GM15510 (cell line): Measurements from ENCODE around the gene SLC2A6.
A peak's percentile ranks its signal among the peaks of the same experiment; 100 is the strongest.

Experiments used
- POLR2A ChIP-seq: IDR thresholded peaks from 3 replicates; pipeline ENCODE4 v1.6.1; 2011; ENCODE audit warnings: borderline replicate concordance; ENCODE audit not compliant: insufficient read length; ENCODE audit errors: extremely low read depth

Gene SLC2A6, protein sequence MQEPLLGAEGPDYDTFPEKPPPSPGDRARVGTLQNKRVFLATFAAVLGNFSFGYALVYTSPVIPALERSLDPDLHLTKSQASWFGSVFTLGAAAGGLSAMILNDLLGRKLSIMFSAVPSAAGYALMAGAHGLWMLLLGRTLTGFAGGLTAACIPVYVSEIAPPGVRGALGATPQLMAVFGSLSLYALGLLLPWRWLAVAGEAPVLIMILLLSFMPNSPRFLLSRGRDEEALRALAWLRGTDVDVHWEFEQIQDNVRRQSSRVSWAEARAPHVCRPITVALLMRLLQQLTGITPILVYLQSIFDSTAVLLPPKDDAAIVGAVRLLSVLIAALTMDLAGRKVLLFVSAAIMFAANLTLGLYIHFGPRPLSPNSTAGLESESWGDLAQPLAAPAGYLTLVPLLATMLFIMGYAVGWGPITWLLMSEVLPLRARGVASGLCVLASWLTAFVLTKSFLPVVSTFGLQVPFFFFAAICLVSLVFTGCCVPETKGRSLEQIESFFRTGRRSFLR

DNA sequence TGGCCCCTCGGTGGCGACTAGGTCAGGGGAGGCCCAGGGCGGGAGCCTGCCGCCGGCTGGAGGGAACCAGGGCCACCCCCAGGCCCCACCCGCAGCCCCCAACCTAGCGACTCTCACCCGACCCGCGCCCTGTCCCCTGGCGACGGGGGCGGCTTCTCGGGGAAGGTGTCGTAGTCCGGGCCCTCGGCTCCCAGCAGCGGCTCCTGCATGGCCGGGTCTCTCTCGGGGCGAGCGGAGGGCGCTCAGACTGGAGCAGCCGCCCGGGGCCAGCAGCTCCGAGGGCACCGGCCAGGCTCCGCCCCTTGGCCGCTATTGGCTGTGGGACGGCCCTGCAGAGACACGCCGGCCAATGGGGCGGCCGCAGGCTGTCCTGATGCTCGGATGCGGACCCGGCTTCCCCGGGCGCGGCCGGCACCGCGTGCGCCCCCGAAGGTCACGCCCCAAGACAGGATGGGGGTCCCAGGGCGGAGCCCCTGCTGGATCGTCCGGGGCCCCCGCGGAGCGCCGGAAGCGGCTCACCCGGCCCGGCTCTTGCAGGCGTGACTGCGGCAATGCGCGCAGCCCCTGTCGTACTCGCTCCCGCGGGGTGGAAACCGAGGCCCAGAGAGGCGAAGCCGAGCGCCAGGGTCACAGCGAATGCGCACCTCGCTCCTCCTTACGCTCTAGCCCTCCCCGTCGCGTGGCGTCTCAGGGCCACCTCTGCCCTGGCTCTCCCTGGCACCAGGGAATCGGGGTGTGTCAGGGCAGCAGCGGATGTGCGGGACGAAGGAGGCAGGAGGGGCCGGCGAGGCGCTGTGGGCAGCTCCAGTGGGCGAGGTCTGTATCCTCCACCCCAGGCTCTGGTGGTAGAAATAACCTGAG lies at the start of gene SLC2A6:
TSS of gene SLC2A6 (minus strand) at position 249 of the 861 bp plus-strand sequence. CDS start at position 209, 40 bp downstream.
- peak; percentile 90 for TF ChIP-seq POLR2A

- no peak for TF ChIP-seq POLR2A
These were observed 49.3 kb upstream of the SLC2A6 start for GRCh38 chr9:133528001-133528875.

DNA sequence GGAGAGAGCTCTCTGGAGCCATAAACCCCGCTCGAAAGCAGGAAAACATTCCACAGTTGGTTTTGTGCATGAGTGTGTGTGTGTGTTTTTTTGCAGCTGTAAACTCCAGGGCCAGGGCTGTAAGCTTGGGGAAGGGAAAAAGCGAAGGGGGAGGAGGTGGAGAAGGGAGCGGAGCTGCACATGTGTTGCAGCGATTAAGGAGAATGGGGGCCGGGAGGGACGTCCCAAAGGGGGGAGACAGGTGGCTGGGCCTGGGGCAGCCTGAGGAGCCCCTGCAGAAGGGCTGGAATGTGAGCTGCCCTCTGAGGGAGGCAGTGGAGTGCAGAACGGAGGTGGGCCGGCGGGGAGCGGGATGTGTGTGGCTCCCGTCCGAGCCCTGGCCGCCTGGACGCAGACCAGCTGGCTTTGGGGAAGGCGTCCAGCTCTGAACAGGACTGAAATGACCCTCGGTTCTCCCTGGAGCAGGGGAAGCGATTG lies 48.6 kb upstream of the SLC2A6 start:
- no peak for TF ChIP-seq POLR2A

DNA sequence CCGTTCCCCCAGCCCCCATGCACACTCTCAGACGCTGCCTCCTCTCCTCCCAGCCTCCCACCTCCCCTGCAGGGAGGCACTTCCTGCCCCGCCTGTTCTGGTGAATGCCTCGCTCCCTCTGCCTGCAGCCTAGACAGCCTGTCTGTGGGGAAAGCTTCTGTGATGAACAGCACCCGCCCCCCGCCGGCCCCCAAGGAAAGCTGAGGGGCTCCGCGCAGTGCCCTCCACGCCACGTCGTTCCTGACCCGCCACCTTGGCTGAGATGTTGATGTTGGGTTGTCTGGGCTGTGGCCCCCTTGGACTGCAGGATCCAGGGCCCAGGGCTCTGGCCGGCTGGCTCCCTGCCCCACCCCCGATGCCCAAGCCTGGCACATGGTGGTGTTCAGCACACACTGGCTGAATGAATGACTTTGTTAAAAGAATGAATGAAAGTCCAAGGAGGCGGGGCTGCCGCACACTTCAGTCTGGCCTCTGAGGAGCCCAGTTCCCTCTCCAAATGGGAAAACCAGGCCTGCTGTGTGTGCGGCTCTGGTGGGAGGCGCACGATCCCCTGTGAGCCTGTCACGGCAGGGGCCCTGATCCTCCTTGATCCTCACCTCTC lies 47.9 kb upstream of the SLC2A6 start:
- TF ChIP-seq POLR2A, result no peak

DNA sequence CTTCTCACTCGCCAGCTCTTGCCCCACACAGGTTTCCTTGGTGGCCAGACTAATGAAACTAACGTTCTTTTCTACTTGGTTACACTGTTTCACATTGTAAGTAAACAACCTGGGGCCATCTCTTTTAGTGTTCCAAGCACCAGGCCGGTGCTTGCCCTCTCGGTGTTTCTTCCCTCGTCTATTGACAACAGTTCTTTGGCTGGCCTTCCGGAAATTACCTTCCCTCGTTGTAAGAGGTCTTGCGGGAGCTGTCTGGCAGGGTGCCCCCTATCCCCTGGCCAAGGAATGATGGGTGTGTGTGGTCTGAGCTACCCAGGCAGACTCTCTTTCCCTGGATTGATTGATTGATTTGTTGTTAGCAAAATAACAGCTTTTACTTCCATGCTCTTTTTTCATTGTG lies 46.8 kb upstream of the SLC2A6 start:
- no peak for TF ChIP-seq POLR2A

GRCh38 chr9:133524679-133525228 lies 45.9 kb upstream of the SLC2A6 start, which contains the start of gene MYMK:
Gene MYMK (minus strand): TSS chr9:133524959. CDS start chr9:133524844, 115 bp downstream.
- TF ChIP-seq POLR2A, result no peak

- TF ChIP-seq POLR2A, result no peak
These were observed 45.2 kb upstream of the SLC2A6 start for GRCh38 chr9:133524146-133524545.

GRCh38 chr9:133523106-133523505 lies 44.2 kb upstream of the SLC2A6 start:
- no peak for TF ChIP-seq POLR2A

DNA sequence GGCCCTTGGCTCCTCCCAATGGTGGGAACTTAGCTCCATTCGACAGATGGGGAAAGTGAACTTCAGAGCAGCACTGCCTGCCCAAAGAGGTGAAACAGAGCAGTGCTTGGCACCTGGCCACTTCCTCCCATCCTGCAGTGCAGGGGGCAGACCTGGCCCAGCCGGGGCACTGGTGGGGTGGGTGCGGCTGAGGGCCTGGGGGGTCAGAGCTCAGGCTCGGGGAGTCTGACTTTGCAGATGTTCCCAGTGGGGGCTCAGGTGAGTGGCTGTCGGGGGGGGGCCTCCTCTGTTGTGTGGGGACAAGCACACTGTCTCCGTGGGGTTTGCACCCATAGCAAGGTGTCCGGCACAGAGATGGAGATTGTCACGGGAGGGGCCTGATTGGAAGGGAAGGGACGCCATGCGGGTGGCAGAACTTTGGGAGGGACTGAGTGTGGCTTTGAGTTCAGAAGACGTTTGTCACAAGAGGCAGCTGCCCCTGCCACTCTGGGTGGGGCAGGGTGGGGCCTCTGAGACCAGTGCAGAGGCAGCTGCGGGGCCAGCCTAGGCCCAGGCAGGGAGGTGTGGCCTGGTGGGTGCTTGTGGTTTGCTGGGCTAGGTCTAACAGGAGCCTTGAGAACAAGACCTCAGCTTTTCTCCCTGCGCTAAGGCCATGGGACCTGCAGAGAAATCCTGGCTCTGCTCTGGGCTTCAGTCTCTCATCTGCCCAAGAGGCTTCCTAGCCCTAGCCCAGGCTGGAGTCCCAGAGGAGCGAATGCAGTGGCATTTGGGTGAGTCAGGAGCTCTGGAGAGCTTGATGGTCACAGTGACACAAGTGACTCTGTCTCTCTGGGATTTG lies 43.4 kb upstream of the SLC2A6 start:
- TF ChIP-seq POLR2A, result no peak

DNA sequence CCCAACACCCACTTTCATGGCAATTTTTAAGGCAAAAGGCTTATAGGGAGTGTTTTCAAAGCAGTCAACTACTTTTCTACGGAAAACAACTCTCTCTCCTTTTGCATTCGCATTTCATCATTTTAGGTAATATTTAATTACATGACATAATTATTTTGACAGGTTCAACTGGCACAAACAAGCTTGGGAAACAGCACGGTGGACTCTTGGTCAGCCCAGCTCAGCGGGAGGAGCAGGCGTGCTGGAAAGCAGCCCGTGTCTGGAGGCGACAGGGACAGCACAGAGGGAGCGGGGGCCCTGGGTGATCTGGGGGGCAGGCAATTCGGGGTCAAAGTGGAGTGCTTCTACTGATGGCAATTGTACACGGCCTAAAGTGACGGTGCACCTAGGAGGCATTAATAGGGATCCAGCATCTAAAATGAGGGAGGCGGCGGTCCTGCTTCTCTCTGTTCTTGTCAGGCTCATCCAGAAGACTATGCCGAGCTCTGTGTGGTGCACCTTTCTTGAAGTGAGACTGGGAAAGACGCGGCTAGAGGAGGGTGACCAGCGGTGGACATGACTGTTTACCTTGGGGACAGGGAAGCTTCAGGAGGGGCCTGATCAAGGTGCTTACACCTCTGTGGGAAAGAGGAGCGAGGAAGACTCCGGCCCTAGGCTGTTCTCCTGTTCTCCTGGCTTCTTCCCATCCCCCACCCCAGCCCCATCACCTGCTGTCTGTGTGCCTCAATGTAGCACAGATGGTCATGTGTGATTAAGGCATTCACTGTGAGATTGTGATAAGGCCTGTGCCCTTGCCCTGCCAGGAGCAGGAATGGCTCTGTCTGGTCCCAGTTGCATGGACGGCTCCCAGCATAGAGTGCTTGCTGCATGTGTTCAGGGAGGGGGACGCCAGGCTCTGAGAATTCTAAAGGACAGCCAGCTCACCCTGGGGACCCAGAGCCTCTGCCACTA lies 42.5 kb upstream of the SLC2A6 start:
- TF ChIP-seq POLR2A, result no peak

DNA sequence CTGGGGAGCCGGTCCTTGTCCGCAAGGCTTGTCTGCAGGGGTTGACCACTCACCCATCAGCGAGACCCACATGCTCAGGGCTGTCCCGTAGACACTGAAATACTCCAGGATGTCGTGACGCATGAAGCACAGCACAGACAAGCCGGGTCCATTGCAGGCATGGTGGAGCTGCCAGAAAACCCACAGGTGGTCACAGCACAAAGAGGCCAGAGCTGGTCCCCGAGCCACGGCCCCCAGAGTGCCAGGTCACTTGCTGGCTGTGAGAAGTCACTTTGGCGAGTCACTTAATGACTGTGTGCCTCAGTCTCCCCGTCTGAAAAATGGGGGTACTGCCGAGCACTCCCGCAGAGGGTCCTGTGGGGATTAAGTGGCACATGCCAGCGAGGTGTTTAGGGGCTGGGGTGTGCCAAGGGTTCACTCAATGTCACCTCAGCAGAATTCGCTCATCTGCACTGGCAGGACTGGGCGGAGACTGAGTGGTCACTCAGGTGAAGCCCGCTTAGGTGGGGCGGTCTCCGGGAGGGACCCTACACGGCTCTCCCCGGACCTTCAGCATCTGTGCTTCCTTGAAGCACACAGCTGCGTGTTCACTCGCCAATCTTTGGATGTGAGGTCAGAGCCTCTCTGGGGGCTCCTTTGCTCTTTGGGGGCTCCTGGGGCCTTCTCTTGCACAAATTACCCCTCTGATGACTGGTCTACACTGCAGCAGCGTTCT lies 41.4 kb upstream of the SLC2A6 start:
- no peak for TF ChIP-seq POLR2A
